Epithelial cell of esophagus (primary cell): Measurements from ENCODE around the gene PSMD13.

Experiments used
- DNase-seq: peaks from one replicate; pipeline ENCODE4 v3.0.0; 2010; ENCODE audit warnings: low read depth
- H3K4me3 ChIP-seq: 2 replicates; pipeline ENCODE4 v1.5.1; 2011; ENCODE audit warnings: mild to moderate bottlenecking, low read length, control low read depth
- CTCF ChIP-seq: IDR thresholded peaks from 2 replicates; pipeline ENCODE4 v1.5.1; 2011; ENCODE audit warnings: low read depth, mild to moderate bottlenecking, low read length, control low read depth, inconsistent platforms; ENCODE audit not compliant: insufficient read depth; ENCODE audit errors: missing control alignments

PSMD13 gene

DNA sequence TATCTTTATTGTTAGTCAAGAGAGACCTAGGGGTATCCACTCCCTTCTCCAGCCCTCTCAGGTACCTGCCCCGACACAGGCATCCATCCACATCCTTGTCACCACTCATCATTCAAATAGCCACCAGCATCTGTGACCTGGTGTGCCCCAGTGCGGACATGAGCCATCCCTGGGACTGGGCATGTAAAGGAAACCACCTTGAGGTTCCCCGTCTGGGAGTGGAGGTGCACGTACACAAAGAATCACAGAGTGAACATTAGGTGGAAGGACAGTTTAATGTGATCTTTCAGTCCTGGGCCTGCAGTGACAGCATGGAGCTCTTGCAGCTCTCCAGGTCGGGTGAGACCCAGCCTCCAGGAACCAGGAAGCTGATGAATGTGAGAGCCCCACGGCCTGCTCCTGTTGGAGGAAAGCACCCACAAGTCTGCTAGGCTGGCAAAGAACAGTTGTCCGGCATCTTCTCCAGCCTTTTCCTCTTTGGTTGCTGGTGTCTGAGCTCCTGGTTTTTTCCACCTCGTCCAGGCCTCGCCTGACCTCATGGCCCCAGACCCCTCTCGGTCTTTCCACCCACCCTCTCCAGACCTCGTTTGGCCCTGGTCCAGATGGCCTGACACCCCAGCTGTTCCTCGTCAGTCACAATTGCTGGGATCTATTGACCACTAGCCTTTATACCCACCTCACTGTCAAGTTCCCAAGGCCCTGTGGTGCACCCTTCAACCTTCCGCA is 16.5 kb downstream of the PSMD13 start:
- TF ChIP-seq CTCF = no peak
- no peak for DNase-seq
- H3K4me3 ChIP-seq = no peak overlapping the region

- H3K4me3 ChIP-seq = no peak overlapping the region
- no peak for DNase-seq
- no peak for TF ChIP-seq CTCF
These were observed 17.1 kb downstream of the PSMD13 start for GRCh38 chr11:253886-254270.

DNA sequence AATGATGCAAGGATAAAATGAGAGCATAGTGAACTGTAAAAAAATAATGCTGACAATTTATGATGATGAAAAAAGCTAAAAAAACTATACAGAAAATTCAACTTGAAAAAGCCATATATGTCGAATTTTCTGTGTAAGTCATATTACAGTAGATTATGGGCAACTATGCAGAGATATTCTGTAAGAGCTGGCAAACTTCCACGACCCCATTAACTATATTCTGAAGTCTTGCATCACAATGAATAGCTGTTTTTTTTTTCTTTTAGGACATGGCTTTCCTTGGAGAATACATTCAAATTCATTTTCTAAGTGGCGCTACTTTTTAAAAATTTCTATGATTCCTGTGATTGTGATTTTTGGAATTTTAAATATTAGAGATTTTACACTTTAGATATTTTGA is 18.4 kb downstream of the PSMD13 start:
- H3K4me3 ChIP-seq = no peak overlapping the region
- no peak for DNase-seq
- TF ChIP-seq CTCF = no peak

DNA sequence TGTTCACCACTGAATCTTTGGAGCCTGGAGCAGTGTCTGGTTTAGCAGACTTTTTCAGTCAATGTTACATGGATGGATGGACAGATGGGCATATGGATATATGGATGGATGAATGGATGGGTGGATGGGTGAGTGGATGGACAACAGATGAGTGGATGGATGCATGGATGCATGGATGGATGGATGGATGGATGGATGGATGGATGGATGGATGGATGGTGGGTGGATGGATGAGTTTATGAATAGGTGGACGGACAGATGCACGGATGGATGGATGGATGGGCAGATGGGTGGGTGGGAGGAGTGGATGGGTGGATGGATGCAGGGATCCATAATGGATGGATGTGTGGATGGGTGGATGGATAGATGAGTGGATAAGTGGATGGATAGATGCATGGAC is 19.0 kb downstream of the PSMD13 start:
- H3K4me3 ChIP-seq = no peak overlapping the region
- DNase-seq = no peak
- no peak for TF ChIP-seq CTCF

GRCh38 chr11:256952-257737 is 20.4 kb downstream of the PSMD13 start:
- TF ChIP-seq CTCF = no peak
- no peak overlapping the region for H3K4me3 ChIP-seq
- no peak for DNase-seq

- TF ChIP-seq CTCF = peak; percentile 8
- DNase-seq = no peak
- no peak overlapping the region for H3K4me3 ChIP-seq
These were observed 21.2 kb downstream of the PSMD13 start for GRCh38 chr11:257766-258493.
